HL-60 (cell line): ENCODE data around the gene EMILIN1.

Experiments
- CTCF ChIP-seq: IDR thresholded peaks from one replicate; pipeline ENCODE4 v1.5.1; 2011; ENCODE audit warnings: low read length, control low read depth, inconsistent platforms; ENCODE audit not compliant: insufficient read depth
- GABPA ChIP-seq: IDR thresholded peaks from 2 replicates; pipeline ENCODE4 v1.6.1; 2012; ENCODE audit warnings: low read depth
- POLR2AphosphoS5 ChIP-seq: IDR thresholded peaks from 2 replicates; pipeline ENCODE4 v1.6.1; 2012; ENCODE audit warnings: low read depth
- REST ChIP-seq: IDR thresholded peaks from 2 replicates; pipeline ENCODE4 v1.6.1; 2012; ENCODE audit warnings: low read depth; ENCODE audit not compliant: insufficient replicate concordance
- SPI1 ChIP-seq: IDR thresholded peaks from 2 replicates; pipeline ENCODE4 v1.6.1; 2012; ENCODE audit warnings: low read depth, mild to moderate bottlenecking, borderline replicate concordance

- TF ChIP-seq CTCF (no peak), SPI1 (no peak), POLR2AphosphoS5 (no peak), REST (no peak), GABPA (no peak)
Observed at GRCh38 chr2:27095427-27095744, 17.0 kb downstream of the EMILIN1 start.
